ENCODE data around the gene LUZP2.

DNA sequence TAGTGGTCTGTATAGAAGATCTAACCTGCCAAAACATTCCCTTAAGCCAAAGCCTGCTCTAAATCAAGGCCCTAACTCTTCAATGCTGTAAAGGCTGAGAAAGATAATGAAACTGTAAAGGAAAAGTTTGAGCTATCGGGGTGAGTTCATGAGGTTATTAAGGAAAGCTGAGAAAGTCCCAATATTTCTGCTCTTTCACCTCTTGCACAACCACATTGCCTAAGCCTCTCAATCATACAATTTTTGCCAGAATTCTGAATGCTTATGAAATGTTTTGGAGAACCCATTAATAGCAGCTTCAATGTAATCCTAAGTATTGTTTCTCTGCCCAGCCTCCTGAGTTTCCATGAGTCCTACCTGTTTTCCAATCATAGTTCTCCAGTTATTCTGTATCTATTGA lies 373.2 kb downstream of the LUZP2 start:
- TF ChIP-seq, protein P1, sequence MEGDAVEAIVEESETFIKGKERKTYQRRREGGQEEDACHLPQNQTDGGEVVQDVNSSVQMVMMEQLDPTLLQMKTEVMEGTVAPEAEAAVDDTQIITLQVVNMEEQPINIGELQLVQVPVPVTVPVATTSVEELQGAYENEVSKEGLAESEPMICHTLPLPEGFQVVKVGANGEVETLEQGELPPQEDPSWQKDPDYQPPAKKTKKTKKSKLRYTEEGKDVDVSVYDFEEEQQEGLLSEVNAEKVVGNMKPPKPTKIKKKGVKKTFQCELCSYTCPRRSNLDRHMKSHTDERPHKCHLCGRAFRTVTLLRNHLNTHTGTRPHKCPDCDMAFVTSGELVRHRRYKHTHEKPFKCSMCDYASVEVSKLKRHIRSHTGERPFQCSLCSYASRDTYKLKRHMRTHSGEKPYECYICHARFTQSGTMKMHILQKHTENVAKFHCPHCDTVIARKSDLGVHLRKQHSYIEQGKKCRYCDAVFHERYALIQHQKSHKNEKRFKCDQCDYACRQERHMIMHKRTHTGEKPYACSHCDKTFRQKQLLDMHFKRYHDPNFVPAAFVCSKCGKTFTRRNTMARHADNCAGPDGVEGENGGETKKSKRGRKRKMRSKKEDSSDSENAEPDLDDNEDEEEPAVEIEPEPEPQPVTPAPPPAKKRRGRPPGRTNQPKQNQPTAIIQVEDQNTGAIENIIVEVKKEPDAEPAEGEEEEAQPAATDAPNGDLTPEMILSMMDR (IDR thresholded peaks at IDR 0.05): no peak
- TF ChIP-seq, protein P2, sequence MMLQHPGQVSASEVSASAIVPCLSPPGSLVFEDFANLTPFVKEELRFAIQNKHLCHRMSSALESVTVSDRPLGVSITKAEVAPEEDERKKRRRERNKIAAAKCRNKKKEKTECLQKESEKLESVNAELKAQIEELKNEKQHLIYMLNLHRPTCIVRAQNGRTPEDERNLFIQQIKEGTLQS (CRISPR knock-in tag; conservative IDR thresholded peaks at IDR 0.05): no peak
- TF ChIP-seq MYBL2 (CRISPR knock-in tag; IDR thresholded peaks at IDR 0.05) (no peak), ETV6 (CRISPR knock-in tag; IDR thresholded peaks at IDR 0.05) (no peak), NR2C2 (CRISPR knock-in tag; IDR thresholded peaks at IDR 0.05) (no peak)
